ENCODE measurements around the gene RIPK3.

GRCh38 chr14:24315807-24316596 is 23.8 kb downstream of the RIPK3 start:
- TF ChIP-seq EZH2 (IDR thresholded peaks at IDR 0.05; ENCODE audit: borderline replicate concordance, low read depth, low read length, severe bottlenecking), result no peak
- TF ChIP-seq CTCF (IDR thresholded peaks at IDR 0.05; ENCODE audit: borderline replicate concordance, extremely low read depth, low read length, poor library complexity, severe bottlenecking), result no peak

Measured in DND-41 (cell line).